Stimulated activated CD4-positive, alpha-beta T cell treated with anti-CD3 and anti-CD28 coated beads, TNF-alpha, amount 100 ng/mL, for 48 hours (primary cell): ENCODE measurements around the gene PIK3C2B.

ENCODE experiments used
- DNase-seq, 3 donors: peaks; one replicate each; pipeline ENCODE4 v3.0.0-alpha.2; 2020; ENCODE audit warnings: low read depth in 3 of 3

Gene PIK3C2B

GRCh38 chr1:204478172-204478899 is 16.3 kb downstream of the PIK3C2B start:
- DNase-seq: no peak

- no peak for DNase-seq
Observed at GRCh38 chr1:204477036-204477740, 17.4 kb downstream of the PIK3C2B start.

- DNase-seq: no peak
Observed at GRCh38 chr1:204476563-204476962, 18.0 kb downstream of the PIK3C2B start.

GRCh38 chr1:204475656-204476432 is 18.8 kb downstream of the PIK3C2B start:
- DNase-seq: no peak

GRCh38 chr1:204473400-204473965 is 21.1 kb downstream of the PIK3C2B start:
- DNase-seq: no peak

- no peak for DNase-seq
Observed at GRCh38 chr1:204472660-204473059, 21.9 kb downstream of the PIK3C2B start.

- no peak for DNase-seq
Observed at GRCh38 chr1:204471687-204472086, 22.9 kb downstream of the PIK3C2B start.

- DNase-seq: no peak
Observed at GRCh38 chr1:204469304-204469703, 25.3 kb downstream of the PIK3C2B start.

GRCh38 chr1:204468766-204469302 is 25.8 kb downstream of the PIK3C2B start:
- no peak for DNase-seq

GRCh38 chr1:204468206-204468605 is 26.4 kb downstream of the PIK3C2B start:
- DNase-seq: no peak

- DNase-seq: no peak
Observed at GRCh38 chr1:204466416-204467405, 27.9 kb downstream of the PIK3C2B start.

GRCh38 chr1:204465546-204466415 is 28.8 kb downstream of the PIK3C2B start:
- DNase-seq: no peak

- DNase-seq: no peak
Observed at GRCh38 chr1:204464701-204465100, 29.9 kb downstream of the PIK3C2B start.

- DNase-seq: no peak
Observed at GRCh38 chr1:204464187-204464631, 30.4 kb downstream of the PIK3C2B start.

- no peak for DNase-seq
Observed at GRCh38 chr1:204463125-204464060, 31.2 kb downstream of the PIK3C2B start.

- no peak for DNase-seq
Observed at GRCh38 chr1:204462229-204462561, 32.4 kb downstream of the PIK3C2B start.

GRCh38 chr1:204461331-204462228 is 33.0 kb downstream of the PIK3C2B start:
- no peak for DNase-seq

- no peak for DNase-seq
Observed at GRCh38 chr1:204460346-204460745, 34.3 kb downstream of the PIK3C2B start.
